ENCODE measurements around the gene CTSW. TPM values are rescaled to one million over a fixed set of nuclear protein-coding genes. Genes with fewer than 3 reads are reported as not detected.

The CTSW gene
- total RNA-seq, 1 donor from 2014 or later, result 1.0 TPM

GRCh38 chr11:65922565-65922964 lies 42.9 kb downstream of the CTSW start:
- Histone ChIP-seq H3K36me3 (ENCODE audit: control insufficient read depth in 3 of 3, insufficient read depth in 3 of 3, low read length in 3 of 3) (peaks cover 9 to 21% (median 20%) of the 10 kb centered on the region in 3 donors), H3K9ac (ENCODE audit: low read depth in 1 of 3, low read length in 3 of 3) (no peak overlapping the region), H3K4me3 (ENCODE audit: low read length in 3 of 3) (no peak overlapping the region), H3K27ac (ENCODE audit: low read depth, low read length) (no peak overlapping the region), H3K27me3 (ENCODE audit: control insufficient read depth in 3 of 3, insufficient read depth in 3 of 3, low read length in 3 of 3) (no peaks in the 10 kb centered on the region), H3K4me1 (ENCODE audit: control insufficient read depth in 3 of 3, insufficient read depth in 3 of 3, low read length in 3 of 3) (peaks cover 19 to 23% (median 21%) of the 10 kb centered on the region in 3 donors), H3K9me3 (ENCODE audit: control insufficient read depth in 3 of 3, low read length in 3 of 3) (no peaks in the 10 kb centered on the region)

DNA sequence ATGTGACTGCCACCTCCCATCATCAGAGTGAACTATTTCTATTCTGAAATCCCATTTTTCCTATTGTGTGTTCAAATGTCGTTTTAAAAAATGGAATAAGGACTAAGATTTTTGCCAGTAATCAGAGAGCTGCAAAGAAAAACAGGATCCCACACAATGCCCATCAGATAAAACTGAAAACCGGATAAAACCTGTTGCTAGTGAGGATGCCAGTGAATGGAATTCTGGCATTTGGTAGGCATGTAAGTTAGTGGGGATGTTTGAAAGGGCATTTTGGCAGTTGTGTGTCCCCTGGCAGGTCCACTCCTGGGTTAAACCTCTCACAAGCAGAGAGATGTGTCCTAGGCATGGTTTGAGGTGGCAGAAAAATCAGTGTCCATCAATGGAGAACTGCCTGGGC lies 45.8 kb downstream of the CTSW start:
- no peaks in the 10 kb centered on the region for H3K27me3 ChIP-seq (ENCODE audit: control insufficient read depth in 3 of 3, insufficient read depth in 3 of 3, low read length in 3 of 3)
- H3K9ac ChIP-seq (ENCODE audit: low read depth in 1 of 3, low read length in 3 of 3), result no peak overlapping the region
- H3K4me1 ChIP-seq (ENCODE audit: control insufficient read depth in 3 of 3, insufficient read depth in 3 of 3, low read length in 3 of 3), result peaks cover 6 to 7% (median 6%) of the 10 kb centered on the region in 3 donors
- H3K9me3 ChIP-seq (ENCODE audit: control insufficient read depth in 3 of 3, low read length in 3 of 3), result no peaks in the 10 kb centered on the region
- peaks cover 9 to 20% (median 16%) of the 10 kb centered on the region in 3 donors for H3K36me3 ChIP-seq (ENCODE audit: control insufficient read depth in 3 of 3, insufficient read depth in 3 of 3, low read length in 3 of 3)
- no peak overlapping the region for H3K27ac ChIP-seq (ENCODE audit: low read depth, low read length)
- no peak overlapping the region for H3K4me3 ChIP-seq (ENCODE audit: low read length in 3 of 3)

- Histone ChIP-seq H3K9ac (ENCODE audit: low read depth in 1 of 3, low read length in 3 of 3) (no peak overlapping the region), H3K9me3 (ENCODE audit: control insufficient read depth in 3 of 3, low read length in 3 of 3) (no peaks in the 10 kb centered on the region), H3K4me3 (ENCODE audit: low read length in 3 of 3) (no peak overlapping the region), H3K27ac (ENCODE audit: low read depth, low read length) (no peak overlapping the region), H3K27me3 (ENCODE audit: control insufficient read depth in 3 of 3, insufficient read depth in 3 of 3, low read length in 3 of 3) (no peaks in the 10 kb centered on the region), H3K36me3 (ENCODE audit: control insufficient read depth in 3 of 3, insufficient read depth in 3 of 3, low read length in 3 of 3) (peaks cover under 1 to 5% (median under 1%) of the 10 kb centered on the region in 3 donors), H3K4me1 (ENCODE audit: control insufficient read depth in 3 of 3, insufficient read depth in 3 of 3, low read length in 3 of 3) (no peaks in the 10 kb centered on the region)
Measured at GRCh38 chr11:65927904-65928397, 48.3 kb downstream of the CTSW start.

DNA sequence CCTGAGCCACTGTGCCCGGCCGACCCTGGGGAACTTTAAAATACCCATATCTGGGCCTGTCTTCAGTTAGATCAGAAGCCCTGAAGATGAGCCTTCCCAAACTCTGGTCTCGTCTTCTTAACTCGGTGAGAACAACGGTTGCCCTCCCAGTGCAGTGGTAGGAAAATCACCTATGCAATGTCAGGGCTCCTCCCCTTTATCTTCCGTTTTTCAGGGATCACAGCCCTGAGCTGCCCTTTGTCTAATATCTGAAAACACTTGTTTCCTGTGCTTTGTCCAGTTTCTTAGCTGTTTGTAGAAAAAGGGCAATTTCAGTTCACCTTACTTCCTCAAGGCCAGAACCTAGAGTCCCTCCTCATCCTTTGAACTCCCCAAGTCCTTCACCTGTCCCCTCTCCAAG lies 49.0 kb downstream of the CTSW start:
- H3K9me3 ChIP-seq (ENCODE audit: control insufficient read depth in 3 of 3, low read length in 3 of 3), result no peaks in the 10 kb centered on the region
- no peak overlapping the region for H3K9ac ChIP-seq (ENCODE audit: low read depth in 1 of 3, low read length in 3 of 3)
- H3K4me1 ChIP-seq (ENCODE audit: control insufficient read depth in 3 of 3, insufficient read depth in 3 of 3, low read length in 3 of 3), result no peaks in the 10 kb centered on the region
- no peaks in the 10 kb centered on the region for H3K36me3 ChIP-seq (ENCODE audit: control insufficient read depth in 3 of 3, insufficient read depth in 3 of 3, low read length in 3 of 3)
- H3K27ac ChIP-seq (ENCODE audit: low read depth, low read length), result no peak overlapping the region
- no peak overlapping the region for H3K4me3 ChIP-seq (ENCODE audit: low read length in 3 of 3)
- peaks cover 0 to 3% (median 0%) of the 10 kb centered on the region in 3 donors for H3K27me3 ChIP-seq (ENCODE audit: control insufficient read depth in 3 of 3, insufficient read depth in 3 of 3, low read length in 3 of 3)

DNA sequence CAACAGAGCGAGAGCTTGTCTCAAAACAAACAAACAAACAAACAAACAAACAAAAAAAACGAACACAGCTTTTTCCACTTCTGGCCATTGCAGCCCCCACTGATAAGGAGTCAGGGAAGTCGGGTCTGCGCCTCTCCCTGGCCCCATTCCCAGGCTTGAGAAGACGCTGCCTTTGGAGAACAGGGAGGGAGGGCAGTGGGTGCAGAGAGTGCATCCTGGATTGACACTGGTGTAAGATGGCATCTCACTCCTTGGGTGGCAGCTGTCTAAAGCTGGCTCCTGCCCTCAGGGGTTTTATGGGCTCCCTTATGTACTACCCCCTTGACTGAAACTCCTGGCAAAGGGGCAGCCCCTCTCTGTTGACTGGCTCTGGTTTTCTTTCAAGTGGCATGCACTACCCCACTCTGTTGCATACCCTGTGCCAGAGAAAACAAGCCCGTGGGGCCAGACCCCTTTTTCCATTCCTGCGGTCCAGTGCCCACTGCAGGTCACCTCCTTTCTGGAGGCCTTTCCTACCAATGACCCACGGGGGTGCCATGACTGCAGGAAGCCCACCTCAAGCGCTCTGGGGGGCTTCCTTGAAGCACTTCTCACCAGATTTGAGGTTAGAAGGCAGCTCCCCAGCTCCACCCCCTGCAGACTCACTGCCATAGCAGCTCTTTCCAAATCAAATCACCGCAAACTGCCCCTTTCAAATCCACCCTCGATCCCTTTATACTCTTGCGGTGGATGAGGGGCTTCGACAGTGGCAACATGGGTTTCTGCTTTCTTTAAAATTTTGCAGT lies 52.3 kb downstream of the CTSW start:
- H3K27me3 ChIP-seq (ENCODE audit: control insufficient read depth in 3 of 3, insufficient read depth in 3 of 3, low read length in 3 of 3), result peaks cover 0 to 6% (median 0%) of the 10 kb centered on the region in 3 donors
- H3K27ac ChIP-seq (ENCODE audit: low read depth, low read length), result no peak overlapping the region
- H3K36me3 ChIP-seq (ENCODE audit: control insufficient read depth in 3 of 3, insufficient read depth in 3 of 3, low read length in 3 of 3), result no peaks in the 10 kb centered on the region
- no peaks in the 10 kb centered on the region for H3K4me1 ChIP-seq (ENCODE audit: control insufficient read depth in 3 of 3, insufficient read depth in 3 of 3, low read length in 3 of 3)
- peak overlapping the region in 1 of 3 donors; percentile 3 for H3K9ac ChIP-seq (ENCODE audit: low read depth in 1 of 3, low read length in 3 of 3)
- H3K4me3 ChIP-seq (ENCODE audit: low read length in 3 of 3), result no peak overlapping the region
- H3K9me3 ChIP-seq (ENCODE audit: control insufficient read depth in 3 of 3, low read length in 3 of 3), result no peaks in the 10 kb centered on the region

GRCh38 chr11:65932558-65932919 lies 52.9 kb downstream of the CTSW start:
- H3K4me1 ChIP-seq (ENCODE audit: control insufficient read depth in 3 of 3, insufficient read depth in 3 of 3, low read length in 3 of 3), result no peaks in the 10 kb centered on the region
- peaks cover 0 to 9% (median 0%) of the 10 kb centered on the region in 3 donors for H3K27me3 ChIP-seq (ENCODE audit: control insufficient read depth in 3 of 3, insufficient read depth in 3 of 3, low read length in 3 of 3)
- no peaks in the 10 kb centered on the region for H3K9me3 ChIP-seq (ENCODE audit: control insufficient read depth in 3 of 3, low read length in 3 of 3)
- H3K4me3 ChIP-seq (ENCODE audit: low read length in 3 of 3), result no peak overlapping the region
- H3K36me3 ChIP-seq (ENCODE audit: control insufficient read depth in 3 of 3, insufficient read depth in 3 of 3, low read length in 3 of 3), result no peaks in the 10 kb centered on the region
- H3K27ac ChIP-seq (ENCODE audit: low read depth, low read length), result no peak overlapping the region
- no peak overlapping the region for H3K9ac ChIP-seq (ENCODE audit: low read depth in 1 of 3, low read length in 3 of 3)

Other genes starting within 250 kb of the CTSW start
- gene SIPA1, start 241.7 kb upstream of the CTSW start, total RNA-seq, result 15.7 TPM
- 13.0 TPM for gene RELA, start 216.9 kb upstream of the CTSW start, total RNA-seq
- gene KAT5, start 167.6 kb upstream of the CTSW start, total RNA-seq, result 44.9 TPM
- gene RNASEH2C, start 159.0 kb upstream of the CTSW start, total RNA-seq, result 11.0 TPM
- 2.1 TPM for gene AP5B1, start 98.9 kb upstream of the CTSW start, total RNA-seq
- gene OVOL1, start 92.8 kb upstream of the CTSW start, total RNA-seq, result not detected
- under 0.01 TPM for gene SNX32, start 45.9 kb upstream of the CTSW start, total RNA-seq
- gene CFL1, start 21.7 kb upstream of the CTSW start, total RNA-seq, result 275 TPM
- gene MUS81, start 19.4 kb upstream of the CTSW start, total RNA-seq, result 34.4 TPM
- gene EFEMP2, start 7.0 kb upstream of the CTSW start, total RNA-seq, result 35.0 TPM
- 110 TPM for gene FIBP, start 8.6 kb downstream of the CTSW start, total RNA-seq
- gene CCDC85B, start 10.8 kb downstream of the CTSW start, total RNA-seq, result 12.0 TPM
- not detected for gene FOSL1, start 20.6 kb downstream of the CTSW start, total RNA-seq
- 12.5 TPM for gene C11orf68, start 39.2 kb downstream of the CTSW start, total RNA-seq
- 71.0 TPM for gene DRAP1, start 39.6 kb downstream of the CTSW start, total RNA-seq
- gene TSGA10IP, start 65.6 kb downstream of the CTSW start, total RNA-seq, result not detected
- 45.9 TPM for gene SART1, start 81.9 kb downstream of the CTSW start, total RNA-seq
- 20.9 TPM for gene EIF1AD, start 122.3 kb downstream of the CTSW start, total RNA-seq
- 26.6 TPM for gene BANF1, start 122.7 kb downstream of the CTSW start, total RNA-seq
- not detected for gene CST6, start 132.2 kb downstream of the CTSW start, total RNA-seq
- gene CATSPER1, start 146.6 kb downstream of the CTSW start, total RNA-seq, result not detected
- under 0.01 TPM for gene GAL3ST3, start 169.3 kb downstream of the CTSW start, total RNA-seq
- 62.1 TPM for gene SF3B2, start 172.5 kb downstream of the CTSW start, total RNA-seq
- gene PACS1, start 190.4 kb downstream of the CTSW start, total RNA-seq, result 13.6 TPM